Epithelial cell of esophagus (primary cell): ENCODE measurements around the gene CD300H.
"Not testable (repeated sequence)": the region's sequence is repeated elsewhere in the genome, so short reads cannot be mapped to it uniquely, and the experiment has no call there.

ENCODE experiments used
- DNase-seq: peaks from one replicate; pipeline ENCODE4 v3.0.0; 2010; ENCODE audit warnings: low read depth
- H3K4me3 ChIP-seq: 2 replicates; pipeline ENCODE4 v1.5.1; 2011; ENCODE audit warnings: mild to moderate bottlenecking, low read length, control low read depth
- TF ChIP-seq, protein P1 (sequence below): IDR thresholded peaks from 2 replicates; pipeline ENCODE4 v1.5.1; 2011; ENCODE audit warnings: low read depth, mild to moderate bottlenecking, low read length, control low read depth, inconsistent platforms; ENCODE audit not compliant: insufficient read depth; ENCODE audit errors: missing control alignments

The CD300H gene

DNA sequence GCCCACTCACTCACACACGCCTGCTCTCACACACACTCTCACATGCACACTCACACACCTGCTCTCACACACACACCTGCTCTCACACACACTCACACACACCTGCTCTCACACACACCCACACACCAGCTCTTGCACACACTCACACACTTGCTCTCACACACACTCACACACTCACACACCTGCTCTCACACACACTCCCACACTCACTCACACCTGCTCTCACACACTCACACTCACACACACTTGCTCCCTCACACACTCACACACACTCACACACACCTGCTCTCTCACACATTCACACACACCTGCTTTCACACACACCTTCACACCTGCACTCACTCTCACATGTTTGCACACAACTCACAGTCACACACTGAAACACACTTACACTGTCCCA is 4.0 kb downstream of the CD300H start:
- TF ChIP-seq, protein P1, sequence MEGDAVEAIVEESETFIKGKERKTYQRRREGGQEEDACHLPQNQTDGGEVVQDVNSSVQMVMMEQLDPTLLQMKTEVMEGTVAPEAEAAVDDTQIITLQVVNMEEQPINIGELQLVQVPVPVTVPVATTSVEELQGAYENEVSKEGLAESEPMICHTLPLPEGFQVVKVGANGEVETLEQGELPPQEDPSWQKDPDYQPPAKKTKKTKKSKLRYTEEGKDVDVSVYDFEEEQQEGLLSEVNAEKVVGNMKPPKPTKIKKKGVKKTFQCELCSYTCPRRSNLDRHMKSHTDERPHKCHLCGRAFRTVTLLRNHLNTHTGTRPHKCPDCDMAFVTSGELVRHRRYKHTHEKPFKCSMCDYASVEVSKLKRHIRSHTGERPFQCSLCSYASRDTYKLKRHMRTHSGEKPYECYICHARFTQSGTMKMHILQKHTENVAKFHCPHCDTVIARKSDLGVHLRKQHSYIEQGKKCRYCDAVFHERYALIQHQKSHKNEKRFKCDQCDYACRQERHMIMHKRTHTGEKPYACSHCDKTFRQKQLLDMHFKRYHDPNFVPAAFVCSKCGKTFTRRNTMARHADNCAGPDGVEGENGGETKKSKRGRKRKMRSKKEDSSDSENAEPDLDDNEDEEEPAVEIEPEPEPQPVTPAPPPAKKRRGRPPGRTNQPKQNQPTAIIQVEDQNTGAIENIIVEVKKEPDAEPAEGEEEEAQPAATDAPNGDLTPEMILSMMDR = no peak
- no peak for DNase-seq
- no peak overlapping the region for H3K4me3 ChIP-seq

DNA sequence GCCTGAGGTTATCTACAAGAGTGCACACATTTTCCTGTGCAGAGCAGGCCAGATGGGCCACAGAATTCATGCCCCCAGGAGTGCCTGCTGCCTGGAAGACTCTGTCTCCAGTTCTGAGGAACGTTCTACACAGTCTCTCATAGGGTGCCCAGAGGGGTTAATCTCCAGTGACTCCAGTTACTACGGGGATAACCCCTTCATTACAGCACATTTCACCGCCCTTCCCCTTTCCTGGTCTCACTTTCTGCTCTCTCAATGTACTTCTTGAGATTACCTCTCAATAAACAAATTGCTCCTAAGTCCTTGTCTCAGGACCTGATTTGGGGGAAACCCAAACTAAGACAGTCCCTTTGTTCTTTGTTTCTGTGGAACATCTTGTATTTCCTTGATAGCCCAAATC is 5.7 kb downstream of the CD300H start:
- no peak overlapping the region for H3K4me3 ChIP-seq
- DNase-seq = no peak
- TF ChIP-seq, protein P1 = no peak

GRCh38 chr17:74558882-74559519 is 8.3 kb downstream of the CD300H start:
- H3K4me3 ChIP-seq = no peak overlapping the region
- no peak for DNase-seq
- TF ChIP-seq, protein P1 = no peak

- not testable (repeated sequence) for H3K4me3 ChIP-seq, DNase-seq
These were observed 8.9 kb downstream of the CD300H start for GRCh38 chr17:74558402-74558801.

DNA sequence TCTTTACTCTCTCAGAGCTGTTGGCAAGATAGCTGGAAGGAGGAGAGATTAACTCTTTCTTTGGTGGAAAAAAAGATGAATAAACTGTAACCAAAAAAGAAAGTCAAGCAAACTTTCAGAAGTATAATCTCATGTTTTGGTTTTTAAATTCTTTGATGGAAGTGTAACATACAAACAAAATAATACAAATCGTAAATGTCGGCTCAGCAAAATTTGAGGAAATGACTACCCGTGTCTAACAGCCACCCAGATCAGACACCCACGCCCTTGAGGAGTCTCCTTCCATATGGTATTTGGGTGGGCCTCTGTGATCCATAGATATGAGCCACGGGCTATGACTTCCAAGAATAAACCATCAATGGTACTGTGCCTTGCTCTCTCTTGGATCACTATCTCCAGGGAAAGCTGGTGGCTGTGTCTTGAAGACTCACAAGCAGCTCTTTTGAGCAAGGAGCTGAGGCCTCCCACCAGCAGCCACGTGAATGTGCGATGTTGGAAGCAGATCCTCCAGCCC is 11.8 kb downstream of the CD300H start:
- no peak overlapping the region for H3K4me3 ChIP-seq
- TF ChIP-seq, protein P1 = no peak
- DNase-seq = no peak

DNA sequence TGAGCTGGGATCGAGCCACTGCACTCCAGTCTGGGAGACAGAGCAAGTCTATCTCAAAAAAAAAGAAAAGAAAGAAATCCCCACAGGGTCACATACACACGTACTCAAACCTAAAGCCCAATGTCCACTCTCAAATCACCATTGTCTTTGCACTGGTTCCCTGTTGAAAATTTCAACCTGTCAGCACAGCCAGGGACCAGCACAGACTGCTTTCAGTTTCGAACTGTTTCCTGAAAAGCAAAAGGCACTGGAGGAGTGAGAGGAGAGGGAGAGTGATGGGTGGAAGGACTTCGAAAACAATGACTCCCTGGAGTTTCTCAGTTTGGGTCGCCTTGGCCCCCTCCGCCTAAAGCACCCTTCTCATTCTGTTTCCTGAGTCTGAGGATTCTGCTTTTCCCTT is 12.4 kb downstream of the CD300H start:
- DNase-seq = no peak
- no peak overlapping the region for H3K4me3 ChIP-seq
- TF ChIP-seq, protein P1 = no peak

DNA sequence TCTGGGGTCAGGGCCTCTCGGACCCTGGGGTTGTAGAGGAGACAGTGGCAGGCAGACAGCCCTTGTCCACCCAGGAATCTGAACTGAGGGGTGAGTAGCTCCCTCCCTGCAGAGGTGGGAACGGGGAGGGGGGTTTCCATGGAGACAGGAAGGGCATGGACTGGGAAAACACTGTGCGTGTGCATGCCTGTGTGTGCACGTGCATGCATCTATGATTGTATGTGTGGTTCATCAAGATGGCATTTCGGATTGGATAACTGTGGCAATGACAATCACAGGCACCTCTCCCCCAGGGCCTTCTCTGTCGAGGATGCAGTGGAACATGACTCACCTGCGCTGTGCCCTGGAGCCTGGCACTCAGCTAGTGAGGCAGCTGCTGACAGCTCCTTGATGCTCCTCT is 15.3 kb downstream of the CD300H start:
- peak; percentile 51 for DNase-seq
- TF ChIP-seq, protein P1 = no peak
- no peak overlapping the region for H3K4me3 ChIP-seq

DNA sequence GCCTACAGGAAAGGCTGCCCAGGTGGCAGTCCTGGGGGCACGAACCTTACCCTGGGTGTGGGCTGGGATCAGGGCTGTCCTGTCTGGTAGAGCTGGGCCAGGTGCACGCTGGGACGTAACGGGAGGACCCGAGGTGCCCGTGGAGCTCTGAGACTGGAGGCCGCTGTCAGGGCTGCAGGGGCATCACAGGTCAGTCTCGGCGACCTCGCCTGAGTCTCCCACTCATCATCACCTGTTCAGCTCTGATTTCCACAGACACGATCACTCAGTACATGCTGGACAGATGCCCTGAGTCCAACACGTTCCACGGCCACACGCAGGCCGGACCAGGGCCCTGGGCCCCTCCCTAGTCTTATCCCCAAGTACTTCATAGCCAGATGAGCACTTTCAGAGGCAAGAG is 16.7 kb downstream of the CD300H start:
- DNase-seq = no peak
- TF ChIP-seq, protein P1 = no peak
- H3K4me3 ChIP-seq = no peak overlapping the region
